T-helper 17 cell (primary cell): Measurements from ENCODE around the gene CTBP2. TPM values are rescaled to one million over a fixed set of nuclear protein-coding genes. Genes with fewer than 3 reads are reported as not detected.
A peak's percentile ranks its signal among the peaks of the same experiment; 100 is the strongest.
"Not testable (repeated sequence)": the region's sequence is repeated elsewhere in the genome, so short reads cannot be mapped to it uniquely, and the experiment has no call there.

Experiments used
- ATAC-seq: fragments of 150-1000 bp; cut with Tn5 transposase; 2 replicates; pipeline ENCODE4 v1.10.0; 2021; ENCODE audit warnings: mild to moderate bottlenecking, moderate library complexity
- DNase-seq, 3 donors: peaks; one replicate each; pipeline versions ENCODE4 v3.0.0 to v3.0.0-alpha.2; 2020 to 2021
- H3K9me3 ChIP-seq: one replicate; pipeline ENCODE4 v1.7.0; 2013; ENCODE audit warnings: low read length, mild to moderate bottlenecking; ENCODE audit not compliant: control insufficient read depth, poor library complexity, severe bottlenecking
- H3K27ac Mint-ChIP-seq: one replicate; pipeline ENCODE4 v1.8.0; 2022; ENCODE audit warnings: mild to moderate bottlenecking, moderate library complexity, mixed read lengths
- H3K27me3 Mint-ChIP-seq: one replicate; pipeline ENCODE4 v1.8.0; 2022; ENCODE audit warnings: mixed read lengths
- H3K36me3 Mint-ChIP-seq: one replicate; pipeline ENCODE4 v1.8.0; 2022; ENCODE audit warnings: low read depth, mixed read lengths
- H3K4me1 Mint-ChIP-seq: one replicate; pipeline ENCODE4 v1.8.0; 2022; ENCODE audit warnings: mild to moderate bottlenecking, mixed read lengths
- H3K4me3 Mint-ChIP-seq: one replicate; pipeline ENCODE4 v1.8.0; 2022; ENCODE audit warnings: mild to moderate bottlenecking, moderate library complexity, mixed read lengths
- total RNA-seq, 4 donors: library from RNA in 2 of 4; stranded (reverse) in 2 of 4; gene quantifications; one replicate each; pipeline ENCODE4 v1.2.3 and lab custom pipeline; 2022 to 2026

CTBP2 gene
- total RNA-seq, 2 donors from 2014 or later = 1.3 to 1.5 TPM

DNA sequence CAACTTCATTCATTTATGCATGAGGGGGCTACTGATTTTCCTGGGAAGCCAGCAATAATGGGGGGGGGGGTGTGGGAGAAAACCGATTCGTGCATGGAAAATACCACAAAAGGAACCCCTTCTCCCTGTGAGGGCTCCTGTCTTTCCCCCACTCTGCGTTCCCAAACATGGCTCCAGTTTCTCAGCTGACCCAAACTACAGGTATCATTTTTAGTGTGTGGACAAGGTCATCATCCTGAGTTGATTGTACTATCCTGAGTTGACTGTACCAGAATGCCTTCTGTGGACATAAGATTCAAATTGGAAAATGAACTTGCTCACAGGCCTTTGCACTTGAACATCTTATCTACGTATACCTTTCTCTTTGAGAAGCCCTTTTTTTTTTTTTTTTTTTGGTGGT, 168.5 kb downstream of the CTBP2 start:
- peaks cover 8% of the 10 kb centered on the region for H3K4me1 Mint-ChIP-seq
- no peak overlapping the region for H3K27ac Mint-ChIP-seq
- H3K27me3 Mint-ChIP-seq = no peaks in the 10 kb centered on the region
- H3K4me3 Mint-ChIP-seq = no peak overlapping the region
- H3K36me3 Mint-ChIP-seq = peaks cover 3% of the 10 kb centered on the region
- H3K9me3 ChIP-seq = no peaks in the 10 kb centered on the region
- DNase-seq = no peak
- ATAC-seq = no peak

DNA sequence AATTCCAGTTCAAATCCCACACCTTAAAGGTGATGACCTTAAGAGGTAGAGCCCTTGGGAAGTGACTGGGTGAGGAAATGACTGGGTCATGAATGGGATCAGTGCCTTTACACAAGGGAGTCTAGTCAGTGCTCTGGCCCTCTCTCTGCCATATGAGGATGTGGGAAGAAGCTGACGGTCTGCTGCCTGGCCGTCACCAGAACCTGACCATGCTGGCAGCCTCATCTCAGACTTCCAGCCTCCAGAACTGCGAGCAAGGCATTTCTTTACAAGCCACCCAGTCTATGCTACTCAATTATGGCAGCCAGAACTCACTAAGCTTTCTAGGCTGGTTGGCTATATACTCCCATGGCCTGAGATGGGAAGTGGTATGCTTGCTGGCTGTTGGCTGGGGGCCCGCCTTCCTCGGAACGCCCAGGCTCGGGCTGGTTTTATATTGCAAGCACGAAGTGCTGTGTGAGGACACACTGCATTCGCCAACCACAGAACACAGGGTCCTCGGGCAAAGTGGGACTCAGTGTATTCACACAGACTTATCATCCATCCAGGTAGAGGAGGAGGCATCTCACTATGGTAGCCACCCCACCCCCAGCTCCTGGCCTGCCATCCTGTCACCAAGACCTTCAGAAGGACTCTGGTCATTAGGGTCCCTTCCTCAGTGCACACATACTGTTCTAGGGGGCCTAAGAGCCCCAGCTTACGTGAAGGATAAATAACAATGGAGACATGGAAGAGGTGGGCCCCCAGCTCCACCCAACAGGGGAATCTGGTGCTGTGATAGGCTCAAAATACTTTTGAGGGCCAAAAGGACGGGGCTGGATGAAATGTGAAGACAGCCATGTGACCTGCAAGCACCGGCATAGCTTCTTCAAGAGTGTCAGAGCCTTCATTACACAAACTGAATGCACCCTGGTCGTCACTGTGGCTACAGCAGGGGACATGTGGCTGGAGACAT, 169.4 kb downstream of the CTBP2 start:
- DNase-seq = no peak
- Mint-ChIP-seq H3K36me3 (peaks cover 3% of the 10 kb centered on the region), H3K4me3 (no peak overlapping the region), H3K27ac (no peak overlapping the region), H3K4me1 (peaks cover 8% of the 10 kb centered on the region), H3K27me3 (no peaks in the 10 kb centered on the region)
- ATAC-seq = no peak
- H3K9me3 ChIP-seq = no peaks in the 10 kb centered on the region

DNA sequence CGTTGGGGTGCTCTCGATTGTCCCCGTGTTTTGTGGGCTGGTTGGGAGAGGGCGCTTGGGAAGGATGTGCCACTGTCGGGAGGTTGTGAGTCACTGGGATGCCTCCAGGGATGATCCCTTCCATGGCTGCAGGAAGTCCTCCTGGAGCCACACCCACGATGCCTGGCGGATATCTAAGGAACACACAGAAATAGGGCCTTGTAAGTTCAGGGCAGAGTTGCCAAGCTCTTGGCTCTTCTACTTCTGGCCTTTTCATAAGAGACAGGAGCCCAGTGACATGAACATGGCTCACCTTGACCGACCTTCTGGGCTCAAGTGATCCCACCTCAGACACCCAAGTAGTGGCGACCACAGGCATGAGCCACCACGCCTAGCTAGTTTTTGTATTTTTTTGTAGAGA, 170.8 kb downstream of the CTBP2 start:
- H3K4me3 Mint-ChIP-seq = no peak overlapping the region

DNA sequence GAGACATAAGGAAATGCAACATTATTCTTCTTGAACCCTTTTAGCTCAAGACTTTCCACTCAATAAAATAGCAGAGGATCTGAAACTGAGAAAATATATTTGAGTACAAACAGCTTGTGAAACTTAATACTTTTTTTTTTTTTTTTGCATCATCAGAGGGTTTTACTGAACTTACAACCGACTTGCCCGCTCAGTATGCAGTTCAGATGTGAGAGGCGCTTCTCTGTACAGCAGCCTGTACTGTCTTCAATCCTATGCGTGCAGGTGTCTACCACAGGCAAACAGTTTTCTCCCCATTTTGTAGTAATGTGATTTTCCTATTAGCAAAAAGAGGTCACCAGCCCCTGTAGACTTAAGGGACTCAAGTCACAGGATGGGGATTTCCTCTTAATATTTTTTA, 171.6 kb downstream of the CTBP2 start:
- H3K4me3 Mint-ChIP-seq, H3K27me3 Mint-ChIP-seq, ATAC-seq, H3K9me3 ChIP-seq, H3K4me1 Mint-ChIP-seq, DNase-seq, H3K27ac Mint-ChIP-seq: not testable (repeated sequence)
- peaks cover 10% of the 10 kb centered on the region for H3K36me3 Mint-ChIP-seq

More for the DNA sequence above, 170.8 kb downstream of the CTBP2 start:
- no peaks in the 10 kb centered on the region for H3K27me3 Mint-ChIP-seq
- H3K4me1 Mint-ChIP-seq = peaks cover 8% of the 10 kb centered on the region
- H3K9me3 ChIP-seq = no peaks in the 10 kb centered on the region
- no peak for ATAC-seq
- no peak for DNase-seq
- H3K27ac Mint-ChIP-seq = peak overlapping the region; percentile 64
- peaks cover 6% of the 10 kb centered on the region for H3K36me3 Mint-ChIP-seq

DNA sequence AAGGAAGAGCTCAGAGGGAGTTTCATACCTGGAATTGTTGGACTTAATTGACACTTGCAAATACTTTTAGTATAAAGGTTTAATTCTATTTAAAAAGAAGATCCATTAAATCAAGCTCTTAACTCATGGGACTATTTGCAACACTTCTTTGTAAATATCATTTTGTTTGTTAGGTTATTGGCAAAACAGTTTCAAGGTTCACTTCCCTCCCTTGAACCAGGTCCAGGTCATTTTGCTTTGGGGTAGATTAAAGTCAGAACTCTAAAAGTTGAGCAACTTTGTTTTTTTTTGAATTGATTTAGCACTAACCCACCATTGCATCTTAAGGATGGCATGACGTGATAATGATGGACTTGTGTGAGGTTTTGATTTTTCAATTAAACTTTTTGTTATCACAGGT, 172.6 kb downstream of the CTBP2 start:
- Mint-ChIP-seq H3K4me1 (peaks cover 16% of the 10 kb centered on the region), H3K27ac (no peak overlapping the region), H3K36me3 (peaks cover 16% of the 10 kb centered on the region), H3K4me3 (peak overlapping the region; percentile 57), H3K27me3 (no peaks in the 10 kb centered on the region)
- no peaks in the 10 kb centered on the region for H3K9me3 ChIP-seq
- DNase-seq = no peak
- ATAC-seq = no peak

DNA sequence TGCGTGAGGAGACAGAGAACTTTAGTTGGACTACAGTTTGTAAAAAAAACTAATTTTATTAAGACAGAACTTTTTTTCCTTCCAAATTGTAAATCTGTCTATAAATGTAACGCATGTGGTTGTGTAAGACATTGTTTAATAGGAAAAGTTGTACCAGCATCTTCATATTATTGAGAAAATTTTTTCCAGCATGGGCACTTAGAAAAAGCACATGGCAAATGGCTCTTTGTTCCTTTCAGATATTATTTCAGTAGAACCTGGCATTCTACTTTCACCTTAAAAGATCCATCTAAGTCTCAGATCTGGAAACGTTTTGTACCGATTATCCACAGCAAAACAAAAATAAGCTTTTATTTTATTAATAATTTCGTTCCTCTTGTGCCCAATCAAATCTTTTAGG, 175.2 kb downstream of the CTBP2 start:
- no peak overlapping the region for H3K27ac Mint-ChIP-seq
- DNase-seq (no peak), ATAC-seq (no peak)
- H3K36me3 Mint-ChIP-seq = peaks cover 19% of the 10 kb centered on the region
- peaks cover 16% of the 10 kb centered on the region for H3K4me1 Mint-ChIP-seq
- H3K27me3 Mint-ChIP-seq = no peaks in the 10 kb centered on the region
- H3K9me3 ChIP-seq = no peaks in the 10 kb centered on the region
- H3K4me3 Mint-ChIP-seq = no peak overlapping the region

DNA sequence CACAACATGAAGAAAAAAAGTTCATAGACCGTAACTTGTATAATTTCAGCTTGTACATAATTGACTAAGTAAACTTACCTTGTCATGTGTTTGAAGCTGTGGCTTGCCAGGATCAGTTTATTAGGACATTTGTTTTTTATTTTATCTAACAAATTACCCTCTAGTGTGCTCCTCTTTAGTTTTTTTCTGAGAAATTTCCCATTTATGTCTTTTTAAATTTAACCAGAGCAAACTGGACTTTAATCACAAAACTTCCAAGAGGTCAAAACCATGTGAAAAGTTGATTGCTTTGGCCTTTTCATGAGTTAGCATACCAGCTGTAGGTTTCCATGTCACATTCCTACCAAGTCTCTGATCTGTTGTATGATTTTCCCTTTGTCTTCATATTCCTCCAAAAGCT, 176.0 kb downstream of the CTBP2 start:
- Mint-ChIP-seq H3K27me3 (no peaks in the 10 kb centered on the region), H3K36me3 (peaks cover 20% of the 10 kb centered on the region), H3K4me3 (no peak overlapping the region), H3K4me1 (peaks cover 20% of the 10 kb centered on the region), H3K27ac (no peak overlapping the region)
- no peaks in the 10 kb centered on the region for H3K9me3 ChIP-seq
- ATAC-seq (no peak), DNase-seq (no peak)

DNA sequence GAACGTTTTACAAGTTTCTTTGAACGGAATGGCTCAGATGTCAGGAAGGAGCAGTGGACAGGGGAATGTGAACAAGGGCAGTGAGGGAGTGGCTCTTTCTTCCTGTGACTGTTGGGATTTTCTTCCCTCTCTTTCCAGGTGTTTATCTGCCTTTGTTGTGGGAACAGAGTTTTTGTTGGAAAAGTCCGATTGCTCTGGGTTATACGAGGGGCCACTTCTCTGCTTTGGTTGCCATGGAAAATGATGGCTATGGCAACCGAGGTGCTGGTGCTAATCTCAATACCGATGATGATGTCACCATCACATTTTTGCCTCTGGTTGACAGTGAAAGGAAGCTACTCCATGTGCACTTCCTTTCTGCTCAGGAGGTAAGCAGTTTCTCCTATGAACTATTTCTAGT, 177.0 kb downstream of the CTBP2 start:
- Mint-ChIP-seq H3K4me3 (no peak overlapping the region), H3K27me3 (no peaks in the 10 kb centered on the region), H3K4me1 (peaks cover 21% of the 10 kb centered on the region), H3K27ac (peak overlapping the region; percentile 59), H3K36me3 (peaks cover 23% of the 10 kb centered on the region)
- no peaks in the 10 kb centered on the region for H3K9me3 ChIP-seq
- no peak for ATAC-seq
- DNase-seq = no peak

DNA sequence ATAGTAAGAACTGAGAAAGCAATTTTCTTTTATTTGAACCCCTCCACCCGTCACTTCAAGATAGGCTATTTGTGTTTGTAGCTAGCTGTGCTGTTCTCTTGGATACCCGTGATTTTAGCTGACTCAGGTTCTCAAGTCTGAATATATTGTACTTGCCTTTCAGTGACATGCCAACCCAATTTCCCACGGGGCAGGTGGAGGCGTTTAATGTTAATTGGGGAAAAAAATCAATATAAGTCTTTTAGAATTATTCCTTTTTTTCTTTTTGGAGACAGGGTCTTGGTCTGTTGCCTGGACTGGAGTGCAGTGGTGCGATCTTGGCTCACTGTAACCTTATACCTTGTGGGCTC, 182.0 kb downstream of the CTBP2 start:
- Mint-ChIP-seq H3K4me1 (peaks cover 29% of the 10 kb centered on the region), H3K27me3 (no peaks in the 10 kb centered on the region), H3K4me3 (no peak overlapping the region), H3K27ac (peak overlapping the region; percentile 68), H3K36me3 (peaks cover 11% of the 10 kb centered on the region)
- no peak for DNase-seq
- H3K9me3 ChIP-seq = no peaks in the 10 kb centered on the region
- ATAC-seq = no peak

DNA sequence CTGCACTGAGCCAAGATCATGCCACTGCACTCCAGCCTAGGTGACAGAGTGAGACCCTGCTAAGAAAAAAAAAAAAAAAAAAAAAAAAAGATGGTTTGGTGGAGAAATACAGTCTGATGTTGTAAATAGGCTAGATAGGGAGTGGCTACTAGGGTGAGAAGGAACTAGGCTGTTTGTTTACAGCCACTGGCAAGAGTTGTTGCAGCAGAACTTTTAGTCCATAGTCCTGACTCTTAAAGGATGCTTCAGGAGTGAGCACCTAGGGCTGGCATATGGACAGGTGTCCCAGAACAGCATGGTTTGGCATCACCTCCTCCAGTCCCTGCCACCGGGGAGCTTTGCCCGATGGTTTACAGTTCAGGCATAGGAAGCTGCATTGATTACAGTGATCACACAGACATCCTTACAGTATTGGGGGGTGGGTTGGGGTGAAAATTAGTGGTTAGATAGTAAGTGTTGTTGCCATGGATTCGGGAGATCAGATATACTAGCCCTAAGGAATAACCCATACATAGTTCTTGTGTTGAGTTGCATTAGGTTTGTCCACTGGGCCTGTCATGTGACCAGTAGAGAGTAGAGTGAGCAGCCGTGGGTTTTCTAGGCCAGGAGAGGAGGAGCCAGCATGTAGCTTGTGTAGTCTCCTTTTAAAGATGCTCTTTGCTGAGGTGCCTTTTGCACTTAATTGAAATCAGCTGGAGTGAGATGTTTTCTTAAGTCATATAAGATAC, 182.6 kb downstream of the CTBP2 start:
- ATAC-seq = peak; percentile 25
- H3K27me3 Mint-ChIP-seq = no peaks in the 10 kb centered on the region
- no peaks in the 10 kb centered on the region for H3K9me3 ChIP-seq
- no peak overlapping the region for H3K4me3 Mint-ChIP-seq
- H3K27ac Mint-ChIP-seq = peak overlapping the region; percentile 68
- peaks cover 7% of the 10 kb centered on the region for H3K36me3 Mint-ChIP-seq
- H3K4me1 Mint-ChIP-seq = peaks cover 24% of the 10 kb centered on the region
- no peak for DNase-seq

DNA sequence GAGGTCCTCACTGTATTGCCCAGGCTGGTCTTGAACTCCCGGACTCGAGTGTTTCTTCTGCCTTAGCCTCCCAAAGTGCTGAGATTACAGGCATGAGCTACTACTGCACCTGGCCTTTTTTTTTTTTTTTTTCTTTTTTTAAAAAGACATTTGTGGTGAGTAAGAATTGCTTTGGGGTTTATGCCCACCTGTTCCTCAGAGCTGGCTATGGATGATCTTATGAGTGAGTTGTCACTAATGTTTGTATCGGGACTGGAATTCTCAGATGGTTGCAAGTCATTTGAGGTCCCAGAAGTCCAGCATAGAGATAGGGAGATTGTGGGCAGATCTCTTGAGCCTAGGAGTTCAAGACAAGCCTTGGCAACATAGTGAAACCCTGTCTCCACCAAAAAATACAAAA, 183.2 kb downstream of the CTBP2 start:
- H3K27me3 Mint-ChIP-seq = no peaks in the 10 kb centered on the region
- no peak overlapping the region for H3K4me3 Mint-ChIP-seq
- peaks cover 23% of the 10 kb centered on the region for H3K4me1 Mint-ChIP-seq
- H3K9me3 ChIP-seq = no peaks in the 10 kb centered on the region
- DNase-seq (no peak), ATAC-seq (no peak)
- H3K27ac Mint-ChIP-seq = peak overlapping the region; percentile 68
- H3K36me3 Mint-ChIP-seq = peaks cover 6% of the 10 kb centered on the region

DNA sequence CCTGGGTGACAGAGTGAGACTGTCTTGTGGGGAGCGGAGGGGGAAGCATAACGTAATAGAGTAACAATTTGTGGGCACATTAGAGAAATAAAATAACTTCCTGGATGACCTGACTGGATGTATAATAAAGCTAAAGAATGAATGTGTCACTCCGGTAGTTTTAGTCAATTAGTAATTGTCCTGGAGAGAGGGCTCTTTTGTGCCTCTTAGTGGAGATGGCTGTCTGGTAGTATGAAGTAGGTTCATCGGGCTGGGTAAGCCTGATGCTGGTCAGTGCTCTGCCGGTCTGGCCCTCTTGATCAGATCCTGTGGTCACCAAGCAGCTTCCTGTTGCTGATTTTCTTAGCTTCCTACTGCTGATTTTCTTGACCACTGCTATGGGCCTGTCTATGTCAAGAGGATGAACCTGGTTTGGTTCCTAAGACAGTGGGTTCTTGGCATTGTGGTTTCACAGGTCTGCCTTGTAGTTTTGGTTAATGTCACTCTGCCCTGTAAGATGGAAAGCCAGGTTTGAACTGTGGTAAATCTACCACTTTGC, 184.3 kb downstream of the CTBP2 start:
- Mint-ChIP-seq H3K4me1 (peaks cover 26% of the 10 kb centered on the region), H3K4me3 (peak overlapping the region; percentile 58), H3K27me3 (no peaks in the 10 kb centered on the region), H3K27ac (peak overlapping the region; percentile 68), H3K36me3 (peaks cover 4% of the 10 kb centered on the region)
- peak; percentile 25 for ATAC-seq
- H3K9me3 ChIP-seq = no peaks in the 10 kb centered on the region
- no peak for DNase-seq

DNA sequence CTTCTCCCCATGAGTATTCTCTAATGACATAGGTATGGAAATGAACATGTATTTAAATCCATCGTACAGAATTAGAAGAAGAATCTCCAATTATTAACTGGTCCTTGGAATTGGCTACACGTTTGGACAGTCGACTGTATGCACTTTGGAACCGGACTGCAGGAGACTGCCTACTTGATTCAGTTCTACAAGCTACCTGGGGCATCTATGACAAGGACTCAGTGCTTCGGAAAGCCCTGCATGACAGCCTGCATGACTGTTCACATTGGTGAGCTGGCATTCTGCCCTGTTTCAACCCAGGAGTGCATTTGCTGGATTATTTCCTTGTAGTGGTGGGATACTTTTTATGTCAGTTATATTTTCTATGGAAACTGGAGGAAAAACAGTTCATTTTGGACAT, 186.2 kb downstream of the CTBP2 start:
- H3K36me3 Mint-ChIP-seq = peaks cover under 1% of the 10 kb centered on the region
- H3K9me3 ChIP-seq = no peaks in the 10 kb centered on the region
- DNase-seq = no peak
- no peaks in the 10 kb centered on the region for H3K27me3 Mint-ChIP-seq
- peaks cover 25% of the 10 kb centered on the region for H3K4me1 Mint-ChIP-seq
- ATAC-seq = no peak
- no peak overlapping the region for H3K27ac Mint-ChIP-seq
- H3K4me3 Mint-ChIP-seq = no peak overlapping the region
